Pancreas (tissue), 10 donors: ENCODE results near the gene ADGRA1. TPM values are rescaled to one million over a fixed set of nuclear protein-coding genes. Genes with fewer than 3 reads are reported as not detected.

Source experiments
- ATAC-seq, 4 donors: fragments of 200-7000 bp; cut with Tn5 transposase; one replicate each; pipeline versions ENCODE4 v1.8.0 to v1.9.1; 2020; ENCODE audit warnings: mild to moderate bottlenecking in 4 of 4, moderate library complexity in 4 of 4
- DNase-seq, 6 donors: peaks; one replicate each; pipeline ENCODE4 v3.0.0-alpha.2; 2020
- FAIRE-seq: peaks from 2 replicates; lab custom pipeline; 2012; peaks lifted over from hg19 to GRCh38; lab: Jason Lieb, UNC
- H3K27ac ChIP-seq, 4 donors: fragments of 200-600 bp; sonication (generic); 1 replicate in 3 of 4; 2 replicates in 1 of 4; pipeline versions ENCODE4 v1.5.0 to v1.8.0; 2020
- H3K27me3 ChIP-seq, 4 donors: fragments of 200-600 bp; one replicate each; pipeline ENCODE4 v1.8.0; 2021
- H3K36me3 ChIP-seq, 3 donors: fragments of 200-600 bp; sonication (generic) in 1 of 3; one replicate each; pipeline versions ENCODE4 v1.5.0 to v1.8.0; 2020 to 2021
- H3K4me1 ChIP-seq, 3 donors: fragments of 200-600 bp; one replicate each; pipeline ENCODE4 v1.8.0; 2021
- H3K4me3 ChIP-seq, 4 donors: fragments of 200-600 bp; sonication (generic) in 2 of 4; one replicate each; pipeline versions ENCODE4 v1.5.0 to v1.8.0; 2020 to 2021
- H3K9me3 ChIP-seq, 4 donors: fragments of 200-600 bp; one replicate each; pipeline ENCODE4 v1.8.0; 2021
- CTCF ChIP-seq, 4 donors: fragments of 200-600 bp; sonication (generic) in 3 of 4; IDR thresholded peaks; one replicate each; pipeline versions ENCODE4 v1.5.0 to v1.8.0; 2021; ENCODE audit warnings: antibody characterized with exemption in 4 of 4
- WGBS, 2 donors: extraction: QIAGEN DNeasy Blood & Tissue Kit; methylation state at CpG; one replicate each; pipeline ENCODE4 v1.1.7; 2013; 5-methylcytosine and 5-hydroxymethylcytosine counted together
- intact Hi-C, 3 donors: fragments of 100-400 bp; cut with DNase I; formaldehyde crosslinking; loops; one replicate each; pipeline versions ENCODE4 v1.11.1 to v1.14.2; 2022
- polyA plus RNA-seq, 2 donors: library from polyadenylated mRNA; stranded (reverse); fragments of 200-250 nt; gene quantifications; one replicate each; pipeline ENCODE4 v1.2.3, GENCODE V29; 2013
- total RNA-seq, 6 donors: library from RNA; stranded (reverse); fragmentation: NEBNext Ultra II Directional in 4 of 6; extraction: Animal tissue kit (Norgen Biotek cat#: 25700) in 4 of 6; gene quantifications; one replicate each; pipeline versions ENCODE4 v1.2.1 to v1.2.4, GENCODE V29; 2021 to 2023
- donor health status: healthy with polysubstance abuse.
- donor health status: DM: no; HTN: no; CAD: no; lungs with moderate emphysema.
- donor health status: DM: no; HTN: no; CAD: no.
- donor health status: control.
- donor health status: control.
- donor health status: Bipolar disorder and iron deficiency.
- donor health status: DM: yes; HTN: yes; CAD: no.
- donor health status: DM: no; HTN: no; CAD: no.
- donor health status: DM: no; HTN: no; CAD: no.
- donor health status: DM: yes; HTN: yes; CAD: no.

The ADGRA1 gene
- total and polyA plus RNA-seq, 8 donors, result 0.03 to 0.85 (median 0.12) TPM; not detected in 1

- FAIRE-seq (no peak), ATAC-seq (peak in 1 of 4 donors; percentile 26), DNase-seq (no peak)
- H3K4me1 ChIP-seq, result no peaks in the 10 kb centered on the region
- H3K27ac ChIP-seq, result no peak overlapping the region
- no peak for TF ChIP-seq CTCF (IDR thresholded peaks at IDR 0.05)
- peaks cover 0 to 5% (median 0%) of the 10 kb centered on the region in 4 donors for H3K27me3 ChIP-seq
- H3K9me3 ChIP-seq, result no peaks in the 10 kb centered on the region
- WGBS, 2 donors, result 69 to 81% methylated on average over 19 of the region's 19 CpGs
- no peak overlapping the region for H3K4me3 ChIP-seq
- H3K36me3 ChIP-seq, result no peaks in the 10 kb centered on the region
- intact Hi-C loops, result no loop called here
These were observed 43.3 kb upstream of the ADGRA1 start for GRCh38 chr10:133044401-133044811.

- Histone ChIP-seq H3K27me3 (peaks cover 0 to 5% (median 0%) of the 10 kb centered on the region in 4 donors), H3K27ac (no peak overlapping the region), H3K36me3 (no peaks in the 10 kb centered on the region), H3K4me1 (no peaks in the 10 kb centered on the region), H3K9me3 (no peaks in the 10 kb centered on the region), H3K4me3 (no peak overlapping the region)
- no peak for TF ChIP-seq CTCF (IDR thresholded peaks at IDR 0.05)
- peak in 3 of 4 donors; percentile 17 to 86 (median 55) for ATAC-seq
- 44 to 45% methylated on average over 26 of the region's 26 CpGs for WGBS, 2 donors
- no peak for FAIRE-seq
- DNase-seq, result peak in 1 of 6 donors; percentile 26
- intact Hi-C loops, result no loop called here
These were observed 42.0 kb upstream of the ADGRA1 start for GRCh38 chr10:133045556-133046389.

GRCh38 chr10:133046390-133046765 lies 41.3 kb upstream of the ADGRA1 start:
- Histone ChIP-seq H3K4me3 (no peak overlapping the region), H3K9me3 (no peaks in the 10 kb centered on the region), H3K27me3 (peaks cover 0 to 5% (median 0%) of the 10 kb centered on the region in 4 donors), H3K4me1 (no peaks in the 10 kb centered on the region), H3K27ac (no peak overlapping the region), H3K36me3 (no peaks in the 10 kb centered on the region)
- no peak for DNase-seq
- FAIRE-seq, result no peak
- intact Hi-C loops, result no loop called here
- WGBS, 2 donors, result 52 to 55% methylated on average over 14 of the region's 14 CpGs
- ATAC-seq, result no peak
- no peak for TF ChIP-seq CTCF (IDR thresholded peaks at IDR 0.05)

GRCh38 chr10:133047526-133048123 lies 40.1 kb upstream of the ADGRA1 start:
- 81 to 87% methylated on average over 42 of the region's 42 CpGs for WGBS, 2 donors
- no peak for FAIRE-seq
- ATAC-seq, result no peak

More at GRCh38 chr10:133047526-133048123, 40.1 kb upstream of the ADGRA1 start:
- Histone ChIP-seq H3K27me3 (peaks cover 0 to 4% (median 0%) of the 10 kb centered on the region in 4 donors), H3K4me1 (no peaks in the 10 kb centered on the region), H3K4me3 (no peak overlapping the region), H3K27ac (no peak overlapping the region), H3K36me3 (no peaks in the 10 kb centered on the region), H3K9me3 (no peaks in the 10 kb centered on the region)
- TF ChIP-seq CTCF (IDR thresholded peaks at IDR 0.05), result no peak
- DNase-seq, result no peak
- intact Hi-C loops, result no loop called here
